Mucosa of descending colon (tissue), 3 donors: ENCODE measurements around the gene ABR. TPM values are rescaled to one million over a fixed set of nuclear protein-coding genes. Genes with fewer than 3 reads are reported as not detected.

Source experiments
- ATAC-seq: fragments of 200-7000 bp; cut with Tn5 transposase; one replicate; pipeline ENCODE4 v1.9.1; 2020; ENCODE audit warnings: mild to moderate bottlenecking, moderate library complexity
- DNase-seq, 3 donors: peaks; one replicate each; pipeline ENCODE4 v3.0.0-alpha.2; 2020
- H3K36me3 ChIP-seq: fragments of 200-600 bp; one replicate; pipeline ENCODE4 v1.8.0; 2021; ENCODE audit warnings: low read depth, mild to moderate bottlenecking
- H3K4me1 ChIP-seq: fragments of 200-600 bp; one replicate; pipeline ENCODE4 v1.8.0; 2021; ENCODE audit warnings: low read depth, mild to moderate bottlenecking
- H3K4me3 ChIP-seq: fragments of 200-600 bp; one replicate; pipeline ENCODE4 v1.8.0; 2021; ENCODE audit warnings: mild to moderate bottlenecking
- H3K9me3 ChIP-seq: fragments of 200-600 bp; one replicate; pipeline ENCODE4 v1.8.0; 2021; ENCODE audit warnings: mild to moderate bottlenecking
- CTCF ChIP-seq: fragments of 200-600 bp; IDR thresholded peaks from one replicate; pipeline ENCODE4 v1.8.0; 2022; ENCODE audit warnings: antibody characterized with exemption, mild to moderate bottlenecking
- intact Hi-C, 2 donors: fragments of 100-400 bp; cut with DNase I in 1 of 2; cut with micrococcal nuclease in 1 of 2; formaldehyde crosslinking; loops; one replicate each; pipeline versions ENCODE4 v1.11.0 to v1.11.1; 2022; cut with DNase I, micrococcal nuclease
- total RNA-seq, 3 donors: library from RNA; stranded (reverse); fragmentation: NEBNext Ultra II Directional in 2 of 3; extraction: Animal tissue kit (Norgen Biotek cat#: 25700) in 2 of 3; gene quantifications; one replicate each; pipeline versions ENCODE4 v1.2.1 to v1.2.4, GENCODE V29; 2021 to 2023
- donor health status: DM: no; HTN: no; CAD: no; lungs with moderate emphysema.
- donor health status: DM: no; HTN: no; CAD: no.
- donor health status: DM: no; HTN: yes; CAD: no.

Gene ABR
- total RNA-seq, 3 donors from 2014 or later: 257 to 470 (median 292) TPM

- Histone ChIP-seq H3K4me1 (peaks cover 78% of the 10 kb centered on the region), H3K9me3 (no peaks in the 10 kb centered on the region), H3K4me3 (no peak overlapping the region), H3K36me3 (no peaks in the 10 kb centered on the region)
- ATAC-seq (peak; percentile 6), DNase-seq (peak; percentile 50 to 82 (median 79))
- intact Hi-C loops: no loop called here
- TF ChIP-seq CTCF: no peak
These were observed 68.8 kb downstream of the ABR start for GRCh38 chr17:1110862-1111598.

- H3K36me3 ChIP-seq: no peaks in the 10 kb centered on the region
- ATAC-seq (peak; percentile 15), DNase-seq (peak in 1 of 3 donors; percentile 75)
- H3K4me3 ChIP-seq: no peak overlapping the region
- H3K4me1 ChIP-seq: peaks cover 77% of the 10 kb centered on the region
- intact Hi-C loops: no loop called here
- no peaks in the 10 kb centered on the region for H3K9me3 ChIP-seq
- TF ChIP-seq CTCF: no peak
These were observed 69.3 kb downstream of the ABR start for GRCh38 chr17:1110541-1110861.

GRCh38 chr17:1109606-1110540 is 69.9 kb downstream of the ABR start:
- ATAC-seq: peak; percentile 66
- Histone ChIP-seq H3K36me3 (no peaks in the 10 kb centered on the region), H3K4me3 (peak overlapping the region; percentile 57), H3K9me3 (no peaks in the 10 kb centered on the region), H3K4me1 (peaks cover 71% of the 10 kb centered on the region)
- TF ChIP-seq CTCF: no peak
- intact Hi-C loops: no loop called here
- DNase-seq: peak; percentile 90 to 91 (median 91)

- peaks cover 62% of the 10 kb centered on the region for H3K4me1 ChIP-seq
- TF ChIP-seq CTCF: no peak
- peak; percentile 32 for ATAC-seq
These were observed 70.8 kb downstream of the ABR start for GRCh38 chr17:1108765-1109605.

GRCh38 chr17:1108478-1108764 is 71.4 kb downstream of the ABR start:
- Histone ChIP-seq H3K4me1 (peaks cover 57% of the 10 kb centered on the region), H3K36me3 (no peaks in the 10 kb centered on the region), H3K4me3 (peak overlapping the region; percentile 57), H3K9me3 (no peaks in the 10 kb centered on the region)
- intact Hi-C loops: no loop called here
- peak; percentile 2 for ATAC-seq
- DNase-seq: peak in 2 of 3 donors; percentile 56 to 70
- no peak for TF ChIP-seq CTCF

More at GRCh38 chr17:1108765-1109605, 70.8 kb downstream of the ABR start:
- DNase-seq: peak; percentile 67 to 82 (median 80)
- Histone ChIP-seq H3K9me3 (no peaks in the 10 kb centered on the region), H3K36me3 (no peaks in the 10 kb centered on the region), H3K4me3 (peak overlapping the region; percentile 57)
- intact Hi-C loops: no loop called here
